MG63 (cell line): ENCODE data around the gene USP46. TPM values are rescaled to one million over a fixed set of nuclear protein-coding genes. Genes with fewer than 3 reads are reported as not detected.

Experiments used
- DNase-seq: peaks from one replicate; pipeline ENCODE4 v3.0.0-alpha.2; 2020
- H3K27me3 ChIP-seq: fragments of 250-450 bp; sonication (Bioruptor Pico); 2 replicates; pipeline ENCODE4 v1.5.1; 2020; ENCODE audit warnings: mild to moderate bottlenecking, moderate library complexity
- H3K36me3 ChIP-seq: fragments of 250-450 bp; sonication (Bioruptor Pico); 2 replicates; pipeline ENCODE4 v1.5.1; 2020; ENCODE audit warnings: mild to moderate bottlenecking, moderate library complexity
- H3K4me3 ChIP-seq: fragments of 250-450 bp; sonication (Bioruptor Pico); 2 replicates; pipeline ENCODE4 v1.5.1; 2020; ENCODE audit warnings: mild to moderate bottlenecking, moderate library complexity
- H3K9me3 ChIP-seq: fragments of 250-450 bp; sonication (Bioruptor Pico); 2 replicates; pipeline ENCODE4 v1.5.1; 2020; ENCODE audit warnings: mild to moderate bottlenecking, moderate library complexity
- total RNA-seq: library from RNA; depleted of rRNA; stranded (reverse); fragments of >200 nt; shearing (Covaris generic); gene quantifications from 2 replicates; pipeline ENCODE4 v1.2.3, GENCODE V29; 2014; ENCODE audit warnings: low replicate concordance

Gene USP46
- total RNA-seq, 1 experiment from 2014 or later = 14.6 TPM

DNA sequence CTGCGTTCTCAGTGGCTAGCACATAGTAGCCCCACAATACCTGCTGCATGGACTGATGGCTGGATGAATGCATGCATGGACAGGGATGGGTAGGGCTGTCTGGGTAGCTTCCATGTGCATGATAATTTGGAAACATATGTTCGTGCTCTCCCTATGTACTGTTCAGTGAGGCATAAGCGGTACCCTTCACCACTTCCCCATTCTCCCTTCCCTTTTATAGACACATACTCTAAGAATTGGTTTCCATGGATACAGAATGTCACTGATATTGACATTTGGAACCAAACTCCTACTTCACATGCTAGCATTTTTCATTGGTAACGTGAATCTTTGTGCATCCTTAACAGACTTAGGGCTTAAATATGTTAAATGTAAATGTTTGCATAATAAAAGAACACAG, 20.4 kb downstream of the USP46 start:
- Histone ChIP-seq H3K4me3 (no peak overlapping the region), H3K27me3 (no peaks in the 10 kb centered on the region), H3K36me3 (no peaks in the 10 kb centered on the region), H3K9me3 (no peaks in the 10 kb centered on the region)
- DNase-seq = no peak

GRCh38 chr4:52637116-52637515, 22.0 kb downstream of the USP46 start:
- H3K27me3 ChIP-seq = no peaks in the 10 kb centered on the region
- H3K36me3 ChIP-seq = no peaks in the 10 kb centered on the region
- DNase-seq = no peak
- H3K4me3 ChIP-seq = no peak overlapping the region
- H3K9me3 ChIP-seq = no peaks in the 10 kb centered on the region

DNA sequence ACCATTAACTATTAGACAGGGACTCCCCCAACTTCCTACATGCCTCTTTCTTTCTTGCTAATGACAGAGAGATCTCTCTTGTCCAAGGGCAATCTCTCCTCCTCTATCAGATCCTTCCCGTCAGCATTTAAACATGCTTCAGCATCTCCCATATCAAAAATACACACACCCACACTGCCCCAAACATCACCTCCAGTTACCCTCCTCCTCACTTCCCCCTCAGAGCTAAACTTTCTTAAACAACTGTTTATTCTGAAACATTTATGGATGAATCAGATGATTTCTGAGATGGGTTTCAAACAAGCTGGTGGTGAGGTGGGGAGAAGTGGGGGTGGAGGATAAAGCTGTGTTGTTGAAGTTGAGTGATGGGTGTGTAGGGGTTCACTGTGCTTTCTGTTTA, 23.5 kb downstream of the USP46 start:
- Histone ChIP-seq H3K27me3 (no peaks in the 10 kb centered on the region), H3K36me3 (no peaks in the 10 kb centered on the region), H3K9me3 (no peaks in the 10 kb centered on the region), H3K4me3 (no peak overlapping the region)
- no peak for DNase-seq

- H3K27me3 ChIP-seq = no peaks in the 10 kb centered on the region
- no peak overlapping the region for H3K4me3 ChIP-seq
- H3K36me3 ChIP-seq = no peaks in the 10 kb centered on the region
- H3K9me3 ChIP-seq = no peaks in the 10 kb centered on the region
- no peak for DNase-seq
Observed at GRCh38 chr4:52635130-52635529, 24.0 kb downstream of the USP46 start.

DNA sequence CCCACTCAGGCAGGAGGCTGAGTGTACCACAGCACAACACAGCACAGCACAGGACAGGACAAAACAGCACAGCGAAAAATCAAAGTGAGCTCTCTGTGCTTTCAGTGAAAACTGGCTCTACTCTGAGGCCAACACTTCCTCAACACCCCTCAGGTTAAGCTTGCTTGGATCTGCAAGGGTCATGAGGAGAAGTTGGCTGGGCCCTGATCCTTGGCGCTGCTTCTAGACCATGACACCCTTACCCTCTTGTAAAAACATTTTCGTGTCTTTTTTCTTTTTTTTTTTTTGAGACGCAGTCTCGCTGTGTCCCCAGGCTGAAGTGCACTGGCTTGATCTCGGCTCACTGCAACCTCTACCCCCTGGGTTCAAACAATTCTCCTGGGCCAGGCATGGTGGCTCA, 25.3 kb downstream of the USP46 start:
- 0 out of 2 replicates have a peak, but pooled peaks cover 2% of the 10 kb centered on the region for H3K36me3 ChIP-seq
- DNase-seq = no peak
- no peak overlapping the region for H3K4me3 ChIP-seq
- no peaks in the 10 kb centered on the region for H3K9me3 ChIP-seq
- H3K27me3 ChIP-seq = no peaks in the 10 kb centered on the region

- no peak for DNase-seq
- H3K36me3 ChIP-seq = peaks cover 15% of the 10 kb centered on the region
- H3K4me3 ChIP-seq = no peak overlapping the region
- no peaks in the 10 kb centered on the region for H3K27me3 ChIP-seq
- H3K9me3 ChIP-seq = no peaks in the 10 kb centered on the region
Observed at GRCh38 chr4:52628974-52629373, 30.1 kb downstream of the USP46 start.

DNA sequence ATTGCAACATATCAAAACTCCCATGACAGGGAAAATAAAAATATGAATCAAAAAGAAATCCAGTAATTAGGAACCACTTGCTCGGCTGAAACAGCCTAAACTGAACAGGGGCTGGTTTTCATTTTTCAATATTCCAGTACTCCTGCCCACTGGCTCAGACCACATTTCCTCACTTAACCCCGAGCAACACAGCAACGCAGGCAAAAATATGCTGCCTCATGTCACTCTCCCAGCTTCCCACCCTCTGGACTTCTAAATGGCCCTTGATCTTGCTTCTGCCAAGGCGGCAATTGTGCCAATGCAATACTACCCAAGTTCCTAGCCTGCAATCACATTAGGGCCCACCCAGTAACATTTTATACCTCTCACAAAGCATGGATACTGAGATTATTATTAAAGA, 30.6 kb downstream of the USP46 start:
- no peaks in the 10 kb centered on the region for H3K27me3 ChIP-seq
- peaks cover 15% of the 10 kb centered on the region for H3K36me3 ChIP-seq
- no peak overlapping the region for H3K4me3 ChIP-seq
- no peak for DNase-seq
- no peaks in the 10 kb centered on the region for H3K9me3 ChIP-seq

DNA sequence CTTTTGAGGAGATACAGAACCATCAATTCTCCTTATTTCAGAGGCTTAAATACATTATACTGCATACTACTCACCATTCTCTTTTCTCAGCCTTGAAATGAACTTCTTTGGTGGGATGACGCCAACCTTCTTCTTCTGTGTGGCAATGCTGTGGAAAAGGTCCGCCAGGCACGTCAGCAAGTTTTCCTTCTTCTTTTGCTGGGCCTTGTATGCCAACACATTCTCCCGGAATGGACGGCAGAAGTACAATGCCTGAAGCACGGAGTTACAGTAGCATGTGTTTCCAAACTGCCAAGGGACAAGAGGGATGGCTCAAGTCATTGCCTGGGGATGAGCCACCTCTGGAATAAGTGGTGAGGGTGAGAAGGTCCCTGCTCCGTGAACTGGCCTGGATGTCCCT, 31.2 kb downstream of the USP46 start:
- H3K9me3 ChIP-seq = no peaks in the 10 kb centered on the region
- DNase-seq = no peak
- peaks cover 15% of the 10 kb centered on the region for H3K36me3 ChIP-seq
- H3K4me3 ChIP-seq = no peak overlapping the region
- no peaks in the 10 kb centered on the region for H3K27me3 ChIP-seq

GRCh38 chr4:52625216-52625615, 33.9 kb downstream of the USP46 start:
- no peaks in the 10 kb centered on the region for H3K9me3 ChIP-seq
- DNase-seq = no peak
- H3K4me3 ChIP-seq = no peak overlapping the region
- no peaks in the 10 kb centered on the region for H3K27me3 ChIP-seq
- H3K36me3 ChIP-seq = peaks cover 15% of the 10 kb centered on the region

- Histone ChIP-seq H3K9me3 (no peaks in the 10 kb centered on the region), H3K36me3 (peaks cover 10% of the 10 kb centered on the region)
Observed at GRCh38 chr4:52622564-52622963, 36.5 kb downstream of the USP46 start.

GRCh38 chr4:52621567-52621966, 37.5 kb downstream of the USP46 start:
- DNase-seq = no peak
- Histone ChIP-seq H3K27me3 (no peaks in the 10 kb centered on the region), H3K36me3 (peaks cover 8% of the 10 kb centered on the region), H3K4me3 (no peak overlapping the region), H3K9me3 (no peaks in the 10 kb centered on the region)

More at GRCh38 chr4:52622564-52622963, 36.5 kb downstream of the USP46 start:
- Histone ChIP-seq H3K4me3 (no peak overlapping the region), H3K27me3 (no peaks in the 10 kb centered on the region)
- DNase-seq = no peak

DNA sequence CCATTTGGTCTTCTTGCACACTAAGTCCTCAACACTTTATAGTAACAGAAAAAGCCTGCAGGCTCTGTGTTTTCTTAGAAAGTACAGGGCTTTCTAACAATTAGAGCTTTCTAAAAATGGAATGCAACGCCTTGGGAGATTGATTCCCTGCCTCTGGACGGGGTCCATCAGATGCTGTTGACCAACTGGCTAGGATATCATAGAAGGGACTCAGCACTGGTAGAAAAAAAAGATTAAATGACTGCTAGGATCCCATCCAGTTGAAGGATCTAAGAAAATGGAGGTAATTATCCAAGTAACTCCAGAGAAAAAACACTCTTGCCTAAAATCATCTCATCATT, 39.5 kb downstream of the USP46 start:
- no peak for DNase-seq
- Histone ChIP-seq H3K9me3 (no peaks in the 10 kb centered on the region; the same call in 1 of the 2 replicates), H3K4me3 (no peak overlapping the region), H3K27me3 (no peaks in the 10 kb centered on the region), H3K36me3 (no peaks in the 10 kb centered on the region)

DNA sequence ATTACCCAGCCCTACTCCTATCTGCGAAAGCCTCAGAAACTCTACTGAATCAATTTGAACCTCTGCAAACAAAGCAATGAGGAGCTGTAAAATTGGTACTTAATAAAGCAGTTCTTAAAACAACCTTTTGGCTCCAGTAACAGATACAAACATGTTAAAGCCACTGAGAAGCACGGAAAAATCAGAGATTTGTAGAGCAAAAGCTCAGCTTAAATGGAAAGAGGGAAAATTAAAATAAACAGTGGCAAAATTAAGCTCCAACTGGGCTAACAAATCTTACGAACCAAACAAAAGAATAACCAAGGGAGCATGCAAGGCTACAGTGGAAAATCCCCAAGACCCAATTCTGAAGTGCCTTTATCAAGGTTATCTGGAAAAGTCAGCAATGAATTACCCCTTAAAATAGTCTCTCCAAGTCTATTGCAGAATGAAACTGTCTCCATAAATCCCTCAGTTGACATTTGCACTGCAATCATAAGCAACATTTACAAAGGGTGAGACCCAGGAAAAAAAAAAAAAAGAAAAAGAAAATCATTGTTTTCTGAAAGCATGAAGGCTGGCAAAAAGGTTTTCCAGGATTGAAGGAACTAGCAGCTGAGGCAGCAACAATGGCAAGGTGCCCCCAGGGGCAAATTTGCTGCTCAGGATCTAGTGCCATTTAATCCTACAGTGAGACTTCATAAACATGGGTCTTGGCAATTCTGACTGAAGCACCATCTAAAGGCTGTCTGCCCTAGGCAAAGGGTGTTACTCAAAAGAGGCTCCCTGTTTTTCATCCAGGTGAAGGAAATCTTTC, 40.1 kb downstream of the USP46 start:
- H3K36me3 ChIP-seq = peaks cover 5% of the 10 kb centered on the region; the same call in 1 of the 2 replicates
- H3K27me3 ChIP-seq = no peaks in the 10 kb centered on the region
- no peak overlapping the region for H3K4me3 ChIP-seq
- DNase-seq = no peak
- peaks cover 5% of the 10 kb centered on the region for H3K9me3 ChIP-seq

DNA sequence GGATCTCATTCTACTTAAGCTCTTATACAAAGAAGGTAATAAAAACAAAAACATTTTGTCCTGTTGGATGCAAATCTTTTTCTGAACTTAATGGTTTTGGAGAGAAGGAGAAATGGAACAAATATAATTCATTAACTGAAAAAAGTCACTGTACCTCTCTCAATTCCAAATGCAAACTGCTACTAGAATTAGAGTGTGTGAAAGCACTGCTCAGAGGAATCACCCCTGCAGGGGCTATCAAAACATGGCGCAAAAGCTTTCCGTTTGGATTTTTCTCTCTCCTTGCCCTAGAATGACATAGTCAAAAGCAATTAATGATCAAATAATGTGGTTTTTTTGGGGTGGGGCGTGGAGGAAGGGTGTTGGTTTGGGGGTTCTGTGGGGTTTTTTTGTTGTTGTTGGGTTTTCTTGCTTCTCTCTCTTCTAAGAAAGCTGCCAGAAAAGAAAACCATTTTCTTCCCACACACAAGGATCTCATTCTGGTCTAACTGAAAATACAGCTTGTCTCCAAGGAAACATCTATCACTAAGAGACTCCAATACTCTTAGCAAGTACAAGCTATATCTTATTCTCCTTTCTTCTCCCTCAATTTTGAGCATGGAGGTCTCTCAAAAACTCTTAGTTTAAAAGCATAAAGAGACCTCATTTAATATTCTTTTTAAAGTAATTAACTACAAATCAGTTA, 41.6 kb downstream of the USP46 start:
- no peak for DNase-seq
- no peaks in the 10 kb centered on the region for H3K27me3 ChIP-seq
- no peak overlapping the region for H3K4me3 ChIP-seq
- H3K9me3 ChIP-seq = peaks cover 6% of the 10 kb centered on the region
- H3K36me3 ChIP-seq = peaks cover 6% of the 10 kb centered on the region

DNA sequence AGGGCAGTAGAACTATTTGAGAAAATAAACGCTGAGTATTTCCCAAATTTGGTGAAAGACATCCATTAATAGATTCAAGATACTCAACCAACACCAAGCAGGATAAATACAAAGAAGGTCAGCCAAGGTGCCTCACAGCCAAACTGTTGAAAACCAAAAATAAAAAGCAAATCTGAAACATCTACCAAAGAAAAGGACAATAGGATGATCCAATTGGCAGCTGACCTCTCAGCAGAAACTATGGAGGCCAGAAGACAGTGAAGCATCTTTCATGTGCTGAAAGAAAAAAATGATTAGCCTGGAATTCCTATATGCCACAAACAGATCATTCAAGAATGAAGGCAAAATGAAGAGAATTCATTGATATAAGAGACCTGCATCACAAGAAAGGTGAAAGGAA, 44.9 kb downstream of the USP46 start:
- DNase-seq = no peak
- Histone ChIP-seq H3K36me3 (peaks cover 10% of the 10 kb centered on the region), H3K9me3 (peaks cover 6% of the 10 kb centered on the region), H3K4me3 (no peak overlapping the region), H3K27me3 (no peaks in the 10 kb centered on the region)

GRCh38 chr4:52612341-52612740, 46.8 kb downstream of the USP46 start:
- H3K27me3 ChIP-seq = no peaks in the 10 kb centered on the region
- H3K9me3 ChIP-seq = peaks cover 6% of the 10 kb centered on the region
- peaks cover 28% of the 10 kb centered on the region for H3K36me3 ChIP-seq
- DNase-seq = no peak
- H3K4me3 ChIP-seq = no peak overlapping the region

DNA sequence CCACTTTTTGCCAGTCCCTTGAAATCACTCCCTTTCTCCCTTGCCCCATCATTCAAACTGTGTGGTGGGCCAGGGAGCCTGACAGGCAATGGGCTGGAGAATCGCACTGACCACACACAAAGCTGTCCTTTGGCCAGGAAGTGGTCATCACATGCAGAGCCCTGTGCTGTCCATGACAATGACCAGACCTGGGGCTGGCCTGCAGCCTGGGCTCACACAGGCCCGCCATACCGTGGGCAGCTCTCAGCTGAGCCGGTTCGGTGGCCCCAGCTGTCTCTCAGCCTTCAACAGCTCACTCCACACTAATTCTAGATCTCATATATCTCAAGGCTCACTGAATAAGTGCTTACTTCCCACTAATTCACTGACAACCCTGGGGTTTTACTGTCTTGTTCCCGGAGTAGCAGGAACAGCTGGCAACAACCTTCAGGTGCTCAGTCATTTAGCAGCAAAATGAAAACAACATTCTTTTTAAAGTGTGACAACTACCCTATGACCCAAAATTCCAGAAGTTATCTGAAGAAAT, 48.0 kb downstream of the USP46 start:
- Histone ChIP-seq H3K9me3 (peaks cover 6% of the 10 kb centered on the region), H3K36me3 (peaks cover 34% of the 10 kb centered on the region), H3K27me3 (no peaks in the 10 kb centered on the region), H3K4me3 (no peak overlapping the region)
- no peak for DNase-seq

GRCh38 chr4:52606726-52607125, 52.4 kb downstream of the USP46 start:
- no peak overlapping the region for H3K4me3 ChIP-seq
- no peaks in the 10 kb centered on the region for H3K9me3 ChIP-seq
- peaks cover 42% of the 10 kb centered on the region for H3K36me3 ChIP-seq
- no peaks in the 10 kb centered on the region for H3K27me3 ChIP-seq
- DNase-seq = peak; percentile 27
